Neural crest cell (in vitro differentiated cells): ENCODE data around the gene TPD52L1. TPM values are rescaled to one million over a fixed set of nuclear protein-coding genes. Genes with fewer than 3 reads are reported as not detected.

ENCODE experiments used
- DNase-seq: peaks from one replicate; pipeline ENCODE4 v3.0.0; 2021; ENCODE audit warnings: low read depth, mixed read lengths, low spot score
- H3K27ac Mint-ChIP-seq: one replicate; pipeline ENCODE4 v1.8.0; 2021; ENCODE audit warnings: mild to moderate bottlenecking, mixed read lengths; ENCODE audit not compliant: unreplicated experiment
- H3K27me3 Mint-ChIP-seq: 2 replicates; pipeline ENCODE4 v1.8.0; 2021; ENCODE audit warnings: low read depth, mild to moderate bottlenecking, mixed read lengths
- H3K36me3 Mint-ChIP-seq: 2 replicates; pipeline ENCODE4 v1.8.0; 2021; ENCODE audit warnings: low read depth, mild to moderate bottlenecking, mixed read lengths
- H3K4me1 Mint-ChIP-seq: 2 replicates; pipeline ENCODE4 v1.8.0; 2021; ENCODE audit warnings: mixed read lengths
- H3K4me3 Mint-ChIP-seq: one replicate; pipeline ENCODE4 v1.8.0; 2021; ENCODE audit warnings: mild to moderate bottlenecking, mixed read lengths
- H3K9me3 Mint-ChIP-seq: 2 replicates; pipeline ENCODE4 v1.8.0; 2021; ENCODE audit warnings: mixed read lengths
- CTCF ChIP-seq: fragments of 200-600 bp; sonication (generic); conservative IDR thresholded peaks from 2 replicates; pipeline ENCODE4 v1.5.0; 2021; ENCODE audit warnings: antibody characterized with exemption, mild to moderate bottlenecking
- total RNA-seq: library from RNA; stranded (reverse); gene quantifications from 2 replicates; pipeline ENCODE4 v1.2.1, GENCODE V29; 2021

Gene TPD52L1
- total RNA-seq, 1 donor from 2014 or later = 2.9 TPM

- TF ChIP-seq CTCF = no peak
- no peak for DNase-seq
- no peak overlapping the region for H3K27ac Mint-ChIP-seq
- no peaks in the 10 kb centered on the region for H3K27me3 Mint-ChIP-seq
- H3K9me3 Mint-ChIP-seq = no peaks in the 10 kb centered on the region
- no peaks in the 10 kb centered on the region for H3K4me1 Mint-ChIP-seq
- no peak overlapping the region for H3K4me3 Mint-ChIP-seq
- no peaks in the 10 kb centered on the region for H3K36me3 Mint-ChIP-seq
Measured at GRCh38 chr6:125258651-125259353, 105.2 kb downstream of the TPD52L1 start.

GRCh38 chr6:125259354-125259736 is 105.8 kb downstream of the TPD52L1 start:
- H3K4me1 Mint-ChIP-seq = no peaks in the 10 kb centered on the region

GRCh38 chr6:125262016-125263013 is 108.7 kb downstream of the TPD52L1 start:
- no peak for TF ChIP-seq CTCF
- Mint-ChIP-seq H3K36me3 (no peaks in the 10 kb centered on the region), H3K27me3 (no peaks in the 10 kb centered on the region), H3K27ac (no peak overlapping the region), H3K9me3 (no peaks in the 10 kb centered on the region), H3K4me1 (no peaks in the 10 kb centered on the region), H3K4me3 (no peak overlapping the region)
- no peak for DNase-seq

More at GRCh38 chr6:125259354-125259736, 105.8 kb downstream of the TPD52L1 start:
- Mint-ChIP-seq H3K4me3 (no peak overlapping the region), H3K36me3 (no peaks in the 10 kb centered on the region), H3K9me3 (no peaks in the 10 kb centered on the region), H3K27me3 (no peaks in the 10 kb centered on the region), H3K27ac (no peak overlapping the region)
- DNase-seq = no peak
- TF ChIP-seq CTCF = no peak

GRCh38 chr6:125264476-125264875 is 110.9 kb downstream of the TPD52L1 start:
- Mint-ChIP-seq H3K4me3 (no peak overlapping the region), H3K36me3 (no peaks in the 10 kb centered on the region), H3K27me3 (no peaks in the 10 kb centered on the region), H3K27ac (no peak overlapping the region), H3K4me1 (no peaks in the 10 kb centered on the region), H3K9me3 (no peaks in the 10 kb centered on the region)
- DNase-seq = no peak
- no peak for TF ChIP-seq CTCF

- Mint-ChIP-seq H3K4me1 (no peaks in the 10 kb centered on the region), H3K4me3 (no peak overlapping the region), H3K36me3 (peaks cover 13% of the 10 kb centered on the region), H3K9me3 (no peaks in the 10 kb centered on the region), H3K27me3 (no peaks in the 10 kb centered on the region), H3K27ac (no peak overlapping the region)
- DNase-seq = no peak
- no peak for TF ChIP-seq CTCF
Measured at GRCh38 chr6:125267806-125268523, 114.4 kb downstream of the TPD52L1 start.
